HG03520 (cell line): Measurements from ENCODE around the gene GPR85.
"Not testable (repeated sequence)": the region's sequence is repeated elsewhere in the genome, so short reads cannot be mapped to it uniquely, and the experiment has no call there.

Experiments used
- ATAC-seq: cut with Tn5 transposase; IDR thresholded peaks from one replicate; pipeline ENCODE4 v1.9.1; 2021; ENCODE audit warnings: mild to moderate bottlenecking, moderate library complexity; ENCODE audit not compliant: unreplicated experiment

The GPR85 gene

GRCh38 chr7:113084496-113085172 lies 2.0 kb downstream of the GPR85 start:
- no peak for ATAC-seq

GRCh38 chr7:113083816-113084495 lies 2.7 kb downstream of the GPR85 start:
- ATAC-seq = no peak

- peak; percentile 75 for ATAC-seq
Observed at GRCh38 chr7:113083132-113083815, 3.4 kb downstream of the GPR85 start.

- no peak for ATAC-seq
Observed at GRCh38 chr7:113078331-113078730, 8.3 kb downstream of the GPR85 start.

- no peak for ATAC-seq
Observed at GRCh38 chr7:113076703-113077102, 9.9 kb downstream of the GPR85 start.

GRCh38 chr7:113071465-113071864 lies 15.2 kb downstream of the GPR85 start:
- ATAC-seq = no peak

- no peak for ATAC-seq
Observed at GRCh38 chr7:113062499-113062898, 24.1 kb downstream of the GPR85 start.

GRCh38 chr7:113060100-113060499 lies 26.5 kb downstream of the GPR85 start:
- ATAC-seq = no peak

- ATAC-seq = no peak
Observed at GRCh38 chr7:113054938-113055337, 31.7 kb downstream of the GPR85 start.

- not testable (repeated sequence) for ATAC-seq
Observed at GRCh38 chr7:113054272-113054671, 32.4 kb downstream of the GPR85 start.

GRCh38 chr7:113049221-113049620 lies 37.4 kb downstream of the GPR85 start:
- not testable (repeated sequence) for ATAC-seq

- ATAC-seq = no peak
Observed at GRCh38 chr7:113046453-113046852, 40.2 kb downstream of the GPR85 start.

GRCh38 chr7:113045379-113045778 lies 41.2 kb downstream of the GPR85 start:
- no peak for ATAC-seq

GRCh38 chr7:113044394-113044793 lies 42.2 kb downstream of the GPR85 start:
- no peak for ATAC-seq

- ATAC-seq = no peak
Observed at GRCh38 chr7:113040849-113041248, 45.8 kb downstream of the GPR85 start.

GRCh38 chr7:113033959-113034358 lies 52.7 kb downstream of the GPR85 start:
- ATAC-seq = no peak
